NOMO-1 treated with dmso at 0.1 percent for 144 hours (cell line): ENCODE measurements around the gene PEX7.
"Not testable (repeated sequence)": the region's sequence is repeated elsewhere in the genome, so short reads cannot be mapped to it uniquely, and the experiment has no call there.

Experiments used
- DNase-seq: peaks from one replicate; lab custom pipeline; 2025; ENCODE audit not compliant: unreplicated experiment; lab: John Stamatoyannopoulos, UW

Gene PEX7, protein sequence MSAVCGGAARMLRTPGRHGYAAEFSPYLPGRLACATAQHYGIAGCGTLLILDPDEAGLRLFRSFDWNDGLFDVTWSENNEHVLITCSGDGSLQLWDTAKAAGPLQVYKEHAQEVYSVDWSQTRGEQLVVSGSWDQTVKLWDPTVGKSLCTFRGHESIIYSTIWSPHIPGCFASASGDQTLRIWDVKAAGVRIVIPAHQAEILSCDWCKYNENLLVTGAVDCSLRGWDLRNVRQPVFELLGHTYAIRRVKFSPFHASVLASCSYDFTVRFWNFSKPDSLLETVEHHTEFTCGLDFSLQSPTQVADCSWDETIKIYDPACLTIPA

DNA sequence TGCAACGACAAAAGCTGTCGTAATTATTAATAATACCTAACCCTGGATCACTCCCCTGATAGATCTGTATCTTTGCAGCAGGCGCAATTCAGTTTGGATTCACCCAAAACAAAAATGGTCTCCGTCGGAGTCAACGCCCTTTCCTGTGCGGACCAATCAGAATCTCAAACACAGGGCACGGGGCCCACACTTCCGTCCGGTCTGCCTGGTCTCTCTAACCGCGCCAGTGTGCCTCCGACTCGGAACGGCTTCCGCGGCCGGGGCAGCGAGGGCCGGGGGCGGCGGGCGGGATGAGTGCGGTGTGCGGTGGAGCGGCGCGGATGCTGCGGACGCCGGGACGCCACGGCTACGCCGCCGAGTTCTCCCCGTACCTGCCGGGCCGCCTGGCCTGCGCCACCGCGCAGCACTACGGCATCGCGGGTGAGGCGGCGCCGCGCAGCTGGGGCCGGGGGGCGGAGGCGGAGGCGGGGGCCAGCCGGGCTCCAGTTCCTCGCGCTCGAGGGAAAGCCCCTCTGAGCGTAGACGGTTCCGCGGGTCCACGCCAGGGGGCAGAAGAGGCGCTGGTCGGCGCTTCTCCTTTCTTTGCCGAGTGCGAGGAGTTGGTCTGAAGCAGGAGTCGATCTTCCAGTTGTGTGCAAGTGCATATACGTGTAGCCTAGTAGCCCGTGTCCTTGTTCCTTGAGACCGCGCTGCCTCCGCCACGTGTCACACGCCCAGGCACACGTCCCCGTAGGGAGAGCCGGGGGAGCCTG, at the start of gene PEX7:
TSS of gene PEX7 (plus strand) at position 217 of the 752 bp plus-strand sequence. CDS start at position 291, 74 bp downstream.
- DNase-seq: peak; percentile 73

DNA sequence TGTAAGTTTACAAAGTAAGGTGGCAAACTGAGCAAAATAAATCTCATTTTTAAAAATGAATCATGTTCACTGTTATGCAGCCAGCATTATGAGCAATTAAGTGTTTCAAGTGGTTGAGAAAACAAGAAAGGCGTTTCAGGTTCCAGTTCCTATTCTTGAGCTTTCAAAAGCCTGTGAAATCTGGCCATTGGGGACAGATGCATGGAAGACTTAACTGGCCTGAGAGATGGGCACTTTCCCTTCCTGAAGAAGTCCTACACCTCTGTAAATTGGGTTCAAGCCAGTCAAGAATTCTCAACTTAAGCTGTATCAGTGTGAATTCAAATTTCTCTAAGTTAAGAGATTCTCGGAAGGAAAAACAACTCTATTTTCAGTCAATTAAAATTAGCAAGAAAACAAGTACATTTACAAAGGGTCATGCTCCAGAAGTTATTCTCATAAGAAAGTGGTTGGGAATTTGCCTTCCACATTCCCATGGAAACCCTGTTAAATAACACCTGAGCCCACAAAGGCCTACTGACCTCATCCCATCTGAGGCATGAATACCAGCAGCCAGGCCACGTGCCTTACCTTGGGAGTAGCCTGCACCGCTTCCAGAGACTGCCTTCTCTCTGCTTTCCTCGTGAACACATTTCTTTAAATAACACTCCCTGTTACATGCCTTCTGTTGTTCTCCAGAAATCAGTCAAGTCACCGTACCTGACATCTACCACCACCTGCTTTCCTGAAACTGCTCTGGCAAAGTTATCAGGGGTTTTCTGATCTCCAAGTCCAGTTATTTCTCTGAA, 49.5 kb upstream of the PEX7 start:
- DNase-seq: peak; percentile 28

DNA sequence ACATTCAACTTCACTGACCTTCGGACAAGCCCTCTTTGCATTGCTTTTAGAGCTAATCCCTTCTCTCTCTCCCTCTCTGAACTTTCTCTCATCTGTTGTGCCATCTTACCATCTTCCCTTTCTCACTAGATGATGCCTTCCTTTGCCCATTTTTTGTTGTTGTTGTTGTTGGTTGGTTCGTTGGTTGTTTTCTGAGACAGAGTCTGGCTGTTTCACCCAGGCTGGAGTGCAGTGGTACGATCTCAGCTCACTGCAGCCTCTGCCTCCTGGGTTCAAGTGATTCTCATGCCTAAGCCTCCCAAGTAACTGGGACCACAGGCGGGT, 49.0 kb upstream of the PEX7 start:
- no peak for DNase-seq

DNA sequence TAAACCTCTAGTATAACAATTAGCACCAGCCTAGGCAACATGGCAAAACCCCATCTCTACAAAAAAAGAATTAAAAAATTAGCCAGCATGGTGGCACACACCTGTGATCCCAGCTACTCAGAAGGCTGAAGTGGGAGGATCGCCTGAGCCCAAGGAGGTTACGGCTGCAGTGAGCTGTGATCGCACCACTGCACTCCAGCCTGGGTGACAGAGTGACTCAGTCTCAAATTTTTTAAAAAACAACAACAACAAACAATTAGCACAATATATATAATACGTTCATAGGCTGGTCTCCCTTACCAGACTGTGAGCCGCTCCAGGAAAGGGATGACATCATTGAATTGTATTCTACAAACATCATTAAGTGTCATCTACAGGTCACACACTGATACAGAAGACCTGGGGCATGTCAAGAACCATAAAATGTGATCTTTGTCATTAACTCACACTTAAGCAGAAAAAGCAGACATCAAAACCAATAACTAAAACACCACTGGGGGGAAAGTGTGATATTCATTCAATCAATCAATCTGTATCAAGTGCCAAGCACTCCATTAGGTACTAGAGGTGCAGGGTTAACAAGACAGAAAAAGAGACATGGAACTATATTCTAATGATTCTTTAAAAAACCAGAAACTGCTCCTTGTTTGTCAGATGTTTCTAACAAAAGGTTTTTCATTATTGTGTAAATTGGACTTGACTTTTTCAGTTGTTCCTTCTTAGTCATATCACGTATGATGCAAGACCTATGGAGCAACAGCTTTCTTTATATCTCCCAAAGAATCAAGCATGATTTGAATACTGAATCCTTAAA, 48.0 kb upstream of the PEX7 start:
- no peak for DNase-seq

DNA sequence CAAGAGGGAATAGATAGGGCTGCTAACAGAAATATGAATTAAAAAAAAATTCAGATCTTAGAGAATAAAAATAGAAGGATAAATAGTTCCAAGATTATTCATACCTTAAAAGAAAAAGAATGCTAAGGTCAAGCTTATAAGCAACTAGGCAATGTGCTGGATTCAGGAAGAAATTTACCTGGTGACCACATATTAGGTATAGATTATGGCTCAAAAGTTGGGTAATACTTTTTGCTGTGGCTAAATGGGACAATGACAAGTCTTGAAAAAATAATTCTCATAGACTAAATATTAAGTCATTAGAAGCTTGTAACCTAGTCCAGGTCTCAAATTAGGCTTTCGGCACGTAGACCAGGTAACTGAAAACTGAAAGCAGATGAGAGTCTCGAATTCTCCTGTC, 47.3 kb upstream of the PEX7 start:
- no peak for DNase-seq

DNA sequence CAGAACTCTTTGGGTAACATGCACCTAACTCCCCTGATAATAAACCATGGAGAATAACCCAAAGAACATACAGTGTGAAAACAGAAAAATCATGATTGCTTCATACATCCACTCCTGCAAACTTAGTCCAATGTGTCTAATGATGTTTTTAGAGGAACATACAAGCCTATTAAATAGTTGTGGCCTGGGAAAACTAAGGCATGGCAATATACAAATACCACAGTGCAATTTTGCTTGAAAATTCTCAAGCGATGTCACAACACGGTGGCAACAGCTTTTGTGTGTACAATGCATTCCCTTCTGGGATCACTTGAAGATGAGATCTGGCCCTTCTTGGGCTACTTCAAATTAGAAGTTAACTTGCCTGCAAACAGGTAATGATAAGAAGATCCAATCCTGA, 46.8 kb upstream of the PEX7 start:
- no peak for DNase-seq

DNA sequence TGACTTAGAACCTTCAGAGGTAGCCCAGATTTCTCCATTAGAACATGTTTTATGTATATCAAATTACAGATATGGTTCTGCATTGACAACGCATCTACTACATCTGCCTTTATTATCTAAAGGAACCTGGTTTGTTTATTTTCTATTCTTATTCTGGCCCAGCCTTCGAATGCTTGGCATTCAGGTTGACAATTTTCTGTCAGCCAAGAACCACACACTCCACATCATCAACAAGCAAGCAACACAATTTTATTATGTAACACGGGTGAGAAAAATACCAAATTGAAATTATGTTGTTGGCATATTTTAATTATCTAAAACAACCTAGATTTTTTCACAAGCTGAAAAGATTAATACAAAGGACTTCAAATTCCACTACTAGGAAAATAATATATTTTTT, 44.7 kb upstream of the PEX7 start:
- DNase-seq: no peak

DNA sequence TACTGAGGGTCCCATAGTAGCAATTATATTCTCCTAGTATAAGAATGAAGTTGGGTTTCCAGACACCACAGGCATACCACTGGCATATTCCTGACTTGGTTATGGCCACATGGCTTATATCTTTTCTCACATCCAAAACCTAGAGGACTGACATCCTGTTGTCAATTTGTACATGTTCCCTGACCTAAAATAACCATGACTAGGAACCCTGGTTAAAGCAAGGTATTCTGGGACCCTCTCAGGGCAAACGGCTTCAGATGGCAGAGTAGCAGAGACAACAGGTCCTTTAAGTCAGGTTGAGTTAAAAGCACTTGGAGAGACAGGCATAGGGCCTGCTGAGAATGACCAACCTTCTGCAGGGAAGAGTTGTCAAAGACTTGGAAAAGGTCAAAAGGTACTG, 42.7 kb upstream of the PEX7 start:
- no peak for DNase-seq

DNA sequence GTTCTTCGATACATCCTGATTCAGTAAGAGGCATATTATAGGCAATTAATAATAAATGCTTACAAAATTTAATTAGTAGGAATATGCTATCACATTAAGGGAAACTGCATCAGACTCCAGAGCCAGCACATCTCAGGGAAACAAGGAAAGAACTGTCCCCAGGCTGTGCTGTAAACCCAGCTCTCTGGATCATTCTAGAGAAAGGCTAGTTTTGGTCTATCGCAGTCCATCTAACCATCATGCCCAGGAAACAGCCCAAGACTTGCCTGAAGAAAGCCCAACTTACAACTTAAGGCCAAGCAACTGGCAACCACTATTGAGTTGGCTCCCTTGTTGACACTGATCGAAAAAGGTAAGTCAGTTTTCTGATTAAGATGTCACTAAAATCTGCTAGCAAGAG, 41.4 kb upstream of the PEX7 start:
- DNase-seq: no peak

DNA sequence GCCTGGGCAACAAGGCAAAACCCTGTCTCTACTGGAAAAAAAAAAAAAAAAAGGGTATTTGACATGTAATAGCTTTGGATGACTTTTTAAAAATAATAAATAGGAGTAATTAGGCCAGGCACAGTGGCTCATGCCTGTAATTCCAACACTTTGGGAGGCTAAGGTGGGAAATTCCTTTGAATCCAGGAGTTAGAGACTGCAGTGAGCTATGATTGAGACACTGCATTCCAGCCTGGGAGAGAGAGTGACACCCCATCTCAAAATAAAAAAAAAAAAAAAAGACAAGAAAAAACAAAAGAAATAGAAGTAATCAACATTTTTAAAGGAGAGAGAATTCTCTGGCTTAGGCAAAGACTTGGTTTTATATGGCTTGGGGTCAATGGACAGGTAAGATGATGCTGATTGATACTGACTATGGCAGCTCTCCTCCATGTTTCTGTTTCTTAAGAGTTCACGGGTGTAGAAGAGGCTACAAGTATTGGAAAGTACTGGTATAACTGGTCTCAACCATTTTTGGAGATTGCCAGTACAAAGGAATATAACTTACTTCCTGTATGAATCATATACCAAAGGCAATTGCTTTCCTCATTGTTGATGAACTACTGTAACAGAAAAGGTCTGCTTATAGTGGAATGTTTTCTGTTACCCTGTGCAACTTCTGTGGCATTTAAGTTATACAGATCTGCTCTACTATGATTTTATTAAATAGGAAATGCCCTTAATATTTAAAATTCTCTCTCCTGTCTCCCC, 40.2 kb upstream of the PEX7 start:
- no peak for DNase-seq

DNA sequence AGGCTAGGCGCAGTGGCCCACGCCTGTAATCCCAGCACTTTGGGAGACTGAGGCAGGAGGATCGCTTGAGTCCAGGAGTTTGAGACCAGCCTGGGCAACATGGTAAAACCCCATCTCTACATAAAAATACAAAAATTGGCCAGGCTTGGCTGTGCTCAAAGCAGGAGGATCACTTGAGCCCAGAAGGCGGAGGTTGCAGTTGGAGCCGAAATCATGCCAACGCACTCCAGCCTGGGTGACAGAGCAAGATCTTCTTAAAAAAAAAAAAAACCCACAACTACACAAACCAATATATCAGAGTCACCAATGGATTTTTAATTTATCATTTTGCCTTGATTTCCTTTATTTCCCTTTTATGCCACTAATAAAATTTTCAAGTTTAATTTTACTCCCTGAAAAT, 39.4 kb upstream of the PEX7 start:
- no peak for DNase-seq

DNA sequence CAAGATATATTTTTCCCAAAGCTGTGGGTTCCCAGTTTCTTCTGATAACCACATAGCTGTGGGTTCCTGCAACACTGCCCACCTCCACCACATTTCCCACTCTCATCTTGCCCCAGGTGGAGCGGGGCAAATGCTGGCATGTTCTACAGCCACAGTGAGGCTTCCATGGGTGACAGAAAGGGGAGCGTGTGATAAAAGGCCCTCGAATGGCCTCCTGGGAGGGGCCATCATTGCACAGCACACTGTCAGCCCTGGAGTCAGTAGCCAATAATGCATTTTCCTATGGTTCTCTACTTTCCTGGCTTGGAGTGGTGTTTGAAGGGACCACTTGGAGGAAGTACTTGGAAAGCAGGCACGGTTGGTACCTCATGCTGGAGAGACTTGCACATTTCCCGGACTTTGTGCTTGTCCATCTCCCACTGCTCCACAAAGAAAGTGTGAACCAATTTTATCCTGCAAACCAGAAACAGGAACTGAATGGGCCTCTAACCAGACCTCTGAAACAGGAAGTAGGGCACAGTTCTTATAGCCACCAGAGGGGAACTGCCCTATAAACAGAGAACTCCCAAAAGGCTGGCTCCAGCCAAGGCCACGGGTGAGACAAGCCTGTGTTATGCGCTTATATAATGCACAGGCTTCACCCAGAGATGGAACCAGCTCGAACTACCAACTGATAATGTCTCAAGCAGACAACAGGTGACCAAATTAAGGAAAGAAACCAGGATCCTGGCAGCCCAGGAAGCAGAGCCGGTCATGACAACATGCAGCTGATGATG, 38.7 kb upstream of the PEX7 start:
- peak; percentile 85 for DNase-seq

DNA sequence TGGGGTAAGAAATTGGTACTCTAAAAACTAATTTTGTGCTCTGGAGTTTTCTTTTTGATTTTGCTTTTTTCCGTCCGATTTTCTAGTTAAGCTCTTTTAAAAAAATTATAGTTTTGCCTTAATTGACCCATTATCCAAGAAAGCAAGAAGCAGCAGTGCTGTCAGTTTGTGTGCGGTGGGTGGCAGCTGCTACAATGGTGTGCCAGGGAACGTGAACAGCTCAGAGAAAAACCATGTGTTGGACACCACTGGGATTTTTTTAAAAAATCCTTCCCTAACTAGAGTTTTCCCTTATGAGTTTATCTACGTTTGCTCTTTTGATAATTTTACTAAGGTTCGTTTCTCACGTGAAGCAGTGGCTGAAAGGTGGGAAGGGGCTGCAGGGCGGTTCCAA, 38.1 kb upstream of the PEX7 start:
- DNase-seq: no peak

DNA sequence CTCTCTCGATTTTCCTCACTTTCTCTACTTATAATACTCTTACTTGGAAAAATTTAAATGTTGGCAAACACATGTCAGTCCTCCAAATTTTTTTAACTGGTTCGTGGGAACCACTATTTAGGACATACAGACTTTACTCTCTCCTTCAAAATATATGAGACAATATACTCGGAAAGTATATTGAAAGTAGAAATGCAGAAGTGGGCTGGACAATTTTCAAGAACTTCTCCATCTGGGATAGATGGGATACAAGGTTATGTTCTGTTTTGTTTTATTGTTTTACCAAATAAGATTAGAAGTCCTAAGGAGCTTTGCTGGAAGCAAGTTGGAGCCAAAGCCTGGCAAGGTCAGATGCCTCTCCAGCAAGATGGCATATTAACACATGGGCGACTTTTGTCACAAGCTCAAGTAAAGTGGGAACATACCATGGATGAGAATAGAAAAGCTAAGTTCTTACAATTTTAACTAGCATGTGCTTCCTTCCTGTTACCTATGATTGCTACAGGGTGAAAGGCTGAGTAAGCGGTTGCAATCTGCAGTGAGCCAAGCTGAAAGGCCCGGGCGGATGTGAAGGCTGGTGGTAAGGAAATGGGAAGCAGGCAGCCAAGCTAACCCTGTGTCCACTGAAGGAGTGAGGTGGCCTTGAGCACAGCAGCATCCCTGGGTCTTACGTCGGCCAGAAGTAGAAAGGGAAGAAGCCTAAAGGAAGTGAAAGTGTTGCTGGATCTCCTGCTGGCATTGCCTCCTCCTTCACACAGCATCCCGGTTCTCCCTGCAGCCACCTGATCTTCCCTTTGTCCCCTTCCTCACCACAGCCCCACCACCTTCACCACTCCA, 37.3 kb upstream of the PEX7 start:
- peak; percentile 91 for DNase-seq

DNA sequence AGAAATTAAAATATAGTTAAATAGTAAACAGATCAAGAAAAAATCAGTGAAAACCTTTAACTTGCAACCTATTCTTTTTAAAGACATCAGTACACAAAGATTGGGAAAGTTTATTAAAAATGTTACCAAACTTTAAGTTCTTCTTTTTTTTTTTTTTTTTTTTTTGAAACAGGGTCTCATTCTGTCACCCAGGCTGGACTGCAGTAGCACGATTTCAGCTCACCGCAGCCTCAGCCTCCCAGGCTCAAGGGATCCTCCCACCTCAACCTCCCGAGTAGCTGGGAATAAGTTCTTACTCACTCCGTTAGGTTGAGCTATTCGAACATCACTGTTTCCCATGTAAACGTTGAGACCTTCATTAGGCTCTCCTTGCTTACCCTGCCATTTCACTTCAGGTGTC, 35.7 kb upstream of the PEX7 start:
- DNase-seq: no peak

DNA sequence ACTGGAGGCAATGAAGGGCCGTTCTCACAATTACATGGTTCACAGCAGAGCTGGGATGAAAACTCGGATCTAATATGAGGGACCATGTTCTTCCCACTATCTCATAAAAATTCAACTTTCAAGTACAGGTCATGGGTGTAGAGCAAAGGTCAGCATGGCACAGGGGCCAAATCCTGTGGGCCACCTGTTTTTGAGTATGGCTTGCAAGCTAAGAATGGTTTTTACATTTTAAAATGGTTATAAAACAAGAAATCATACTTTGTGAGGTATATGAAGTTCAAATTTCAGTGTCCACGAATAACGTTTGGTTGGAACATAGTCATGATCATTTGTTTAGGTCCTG, 34.7 kb upstream of the PEX7 start:
- no peak for DNase-seq

DNA sequence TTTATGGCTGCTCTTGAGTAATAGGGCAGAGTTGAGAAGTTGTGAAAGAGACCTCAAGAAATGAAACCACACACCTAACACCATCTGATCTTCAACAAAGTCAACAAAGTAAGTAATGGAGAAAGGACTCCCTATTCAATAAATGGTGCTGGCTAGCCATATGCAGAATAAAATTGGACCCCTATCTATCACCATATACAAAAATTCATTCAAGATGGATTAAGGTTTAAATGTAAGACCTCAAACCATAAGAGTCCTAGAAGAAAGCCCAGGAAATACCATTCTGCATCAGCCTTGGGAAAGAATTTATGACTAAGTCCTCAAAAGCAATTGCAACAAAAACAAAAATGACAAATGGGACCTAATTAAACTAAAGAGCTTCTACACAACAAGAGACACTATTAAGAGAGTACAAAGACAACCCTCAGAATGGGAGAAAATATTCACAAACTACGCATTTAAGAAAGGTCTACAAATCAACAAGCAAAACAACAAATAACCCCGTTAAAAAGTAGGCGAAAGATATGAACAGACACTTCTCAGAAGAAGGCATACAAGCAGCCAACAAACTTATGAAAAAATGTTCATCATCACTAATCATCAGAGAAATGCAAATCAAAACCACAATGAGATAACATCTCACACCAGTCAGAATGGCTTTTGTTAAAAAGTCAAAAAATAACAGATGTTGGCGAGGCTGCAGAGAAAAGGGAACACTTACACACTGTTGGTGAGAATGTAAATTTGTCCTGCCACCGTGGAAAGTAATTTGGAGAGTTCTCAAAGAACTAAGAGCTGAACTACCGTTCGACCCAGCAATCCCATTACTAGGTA, 34.1 kb upstream of the PEX7 start:
- DNase-seq: peak; percentile 34

DNA sequence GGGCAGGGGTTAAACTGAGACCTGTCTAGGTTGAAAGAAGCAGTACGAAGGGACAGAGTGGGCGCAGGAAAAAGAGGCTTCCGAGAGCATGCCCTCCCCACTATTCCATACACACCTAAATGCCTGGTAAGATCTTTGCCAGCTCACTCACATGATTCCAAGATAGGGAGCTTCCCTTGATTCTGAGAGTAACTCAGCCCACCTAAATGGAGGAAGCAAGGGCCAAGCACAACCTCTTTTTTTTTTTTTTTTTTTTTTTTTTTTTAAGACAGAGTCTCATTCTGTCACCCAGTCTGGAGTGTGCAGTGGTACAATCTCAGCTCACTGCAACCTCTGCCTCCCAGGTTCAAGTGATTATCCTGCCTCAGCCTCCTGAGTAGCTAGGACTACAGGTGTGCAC, 33.0 kb upstream of the PEX7 start:
- DNase-seq: not testable (repeated sequence)
